Sigmoid colon (tissue), 7 donors: ENCODE results near the gene NRL. TPM values are rescaled to one million over a fixed set of nuclear protein-coding genes. Genes with fewer than 3 reads are reported as not detected.

Experiments used
- DNase-seq: peaks from one replicate; pipeline ENCODE4 v3.0.0-alpha.2; 2019
- H3K27ac ChIP-seq, 4 donors: fragments of 200-600 bp; sonication (generic); one replicate each; pipeline ENCODE4 v1.5.1; 2016 to 2019; ENCODE audit warnings: mild to moderate bottlenecking in 1 of 4
- H3K27me3 ChIP-seq, 3 donors: fragments of 200-600 bp; sonication (generic); one replicate each; pipeline ENCODE4 v1.5.1; 2019; ENCODE audit warnings: mild to moderate bottlenecking in 1 of 3
- H3K36me3 ChIP-seq, 4 donors: fragments of 200-600 bp; sonication (generic); one replicate each; pipeline ENCODE4 v1.5.1; 2016 to 2019
- H3K4me1 ChIP-seq, 4 donors: fragments of 200-600 bp; sonication (generic); one replicate each; pipeline ENCODE4 v1.5.1; 2017 to 2019
- H3K4me3 ChIP-seq, 4 donors: fragments of 200-600 bp; sonication (generic); one replicate each; pipeline ENCODE4 v1.5.1; 2017 to 2019; ENCODE audit warnings: mild to moderate bottlenecking in 2 of 4, moderate library complexity in 1 of 4
- H3K9me3 ChIP-seq, 4 donors: fragments of 200-600 bp in 3 of 4; sonication (generic) in 3 of 4; one replicate each; pipeline versions ENCODE4 v1.5.1 to v1.6.1; 2013 to 2019
- CTCF ChIP-seq, 4 experiments: fragments of 450-650 bp in 3 of 4; fragments of 200-600 bp in 1 of 4; IDR thresholded peaks; one replicate each; pipeline ENCODE4 v1.5.1; 2016 to 2019; ENCODE audit warnings: antibody characterized with exemption in 4 of 4, mild to moderate bottlenecking in 3 of 4, moderate library complexity in 2 of 4
- EP300 ChIP-seq, 4 donors: sonication (generic); formaldehyde crosslinking; IDR thresholded peaks; one replicate each; pipeline ENCODE4 v1.6.1; 2017; ENCODE audit warnings: antibody characterized with exemption in 4 of 4
- POLR2A ChIP-seq, 2 donors: fragments of 450-650 bp; IDR thresholded peaks; one replicate each; pipeline ENCODE4 v1.6.1; 2016; ENCODE audit warnings: antibody characterized with exemption in 2 of 2, mild to moderate bottlenecking in 2 of 2, moderate library complexity in 2 of 2
- POLR2AphosphoS5 ChIP-seq, 4 donors: sonication (generic); formaldehyde crosslinking; IDR thresholded peaks; one replicate each; pipeline ENCODE4 v1.6.1; 2017; ENCODE audit warnings: antibody characterized with exemption in 4 of 4
- WGBS, 2 donors: extraction: QIAGEN DNeasy Blood & Tissue Kit; methylation state at CpG; one replicate each; pipeline ENCODE4 v1.1.7; 2013; 5-methylcytosine and 5-hydroxymethylcytosine counted together
- intact Hi-C: fragments of 100-400 bp; cut with DNase I; formaldehyde crosslinking; loops from one replicate; pipeline ENCODE4 v1.15.1; 2023
- polyA plus RNA-seq, 3 donors: library from polyadenylated mRNA; stranded (reverse); fragments of 200-250 nt; gene quantifications; one replicate each; pipeline ENCODE4 v1.2.3, GENCODE V29; 2013
- total RNA-seq, 4 donors: library from RNA; depleted of rRNA; stranded (reverse); fragments of >200 nt; gene quantifications; one replicate each; pipeline ENCODE4 v1.1.0, GENCODE V29; 2016
- donor health status: healthy with polysubstance abuse.
- donor health status: Bipolar disorder and iron deficiency.
- donor health status: healthy.

Gene NRL
- total and polyA plus RNA-seq, 7 donors = 0.71 to 2.9 (median 1.8) TPM

GRCh38 chr14:24155100-24155499 lies 40.4 kb upstream of the NRL start:
- Histone ChIP-seq H3K36me3 (peaks cover 52 to 87% (median 68%) of the 10 kb centered on the region in 4 donors), H3K9me3 (no peaks in the 10 kb centered on the region), H3K27me3 (no peaks in the 10 kb centered on the region), H3K4me3 (no peak overlapping the region), H3K4me1 (no peaks in the 10 kb centered on the region), H3K27ac (no peak overlapping the region)
- intact Hi-C loops = no loop called here
- DNase-seq = no peak
- no peak for TF ChIP-seq POLR2A (IDR thresholded peaks at IDR 0.05)
- no peak for TF ChIP-seq POLR2AphosphoS5 (IDR thresholded peaks at IDR 0.05)
- no peak for TF ChIP-seq EP300 (IDR thresholded peaks at IDR 0.05)
- TF ChIP-seq CTCF (IDR thresholded peaks at IDR 0.05) = no peak
- 96 to 98% methylated on average over 10 of the region's 10 CpGs for WGBS, 2 donors

- peaks cover 38 to 76% (median 62%) of the 10 kb centered on the region in 4 donors for H3K36me3 ChIP-seq
- intact Hi-C loops = no loop called here
- H3K9me3 ChIP-seq = no peaks in the 10 kb centered on the region
- peaks cover 0 to 24% (median 19%) of the 10 kb centered on the region in 4 donors for H3K4me1 ChIP-seq
- no peak for TF ChIP-seq POLR2AphosphoS5 (IDR thresholded peaks at IDR 0.05)
- TF ChIP-seq POLR2A (IDR thresholded peaks at IDR 0.05) = no peak
- no peak for TF ChIP-seq EP300 (IDR thresholded peaks at IDR 0.05)
- no peak for TF ChIP-seq CTCF (IDR thresholded peaks at IDR 0.05)
- H3K27me3 ChIP-seq = no peaks in the 10 kb centered on the region
- WGBS, 2 donors = 94 to 98% methylated on average over 16 of the region's 16 CpGs
- no peak overlapping the region for H3K4me3 ChIP-seq
- H3K27ac ChIP-seq = no peak overlapping the region
- no peak for DNase-seq
Observed at GRCh38 chr14:24151404-24152080, 36.8 kb upstream of the NRL start.

- DNase-seq = no peak
- Histone ChIP-seq H3K9me3 (no peaks in the 10 kb centered on the region), H3K27ac (no peak overlapping the region), H3K36me3 (peaks cover 32 to 70% (median 56%) of the 10 kb centered on the region in 4 donors), H3K4me3 (no peak overlapping the region), H3K27me3 (no peaks in the 10 kb centered on the region), H3K4me1 (peaks cover 0 to 26% (median 21%) of the 10 kb centered on the region in 4 donors)
- WGBS, 2 donors = 92% methylated on average over 9 of the region's 9 CpGs
- TF ChIP-seq POLR2A (IDR thresholded peaks at IDR 0.05) (no peak), EP300 (IDR thresholded peaks at IDR 0.05) (no peak), CTCF (IDR thresholded peaks at IDR 0.05) (no peak), POLR2AphosphoS5 (IDR thresholded peaks at IDR 0.05) (no peak)
- intact Hi-C loops = no loop called here
Observed at GRCh38 chr14:24150993-24151392, 36.2 kb upstream of the NRL start.

GRCh38 chr14:24150567-24150966 lies 35.8 kb upstream of the NRL start:
- Histone ChIP-seq H3K4me3 (no peak overlapping the region), H3K4me1 (peaks cover 0 to 30% (median 25%) of the 10 kb centered on the region in 4 donors), H3K36me3 (peaks cover 28 to 66% (median 52%) of the 10 kb centered on the region in 4 donors), H3K27ac (no peak overlapping the region), H3K9me3 (no peaks in the 10 kb centered on the region), H3K27me3 (no peaks in the 10 kb centered on the region)
- 94 to 97% methylated on average over 9 of the region's 9 CpGs for WGBS, 2 donors
- DNase-seq = no peak
- TF ChIP-seq CTCF (IDR thresholded peaks at IDR 0.05) (no peak), POLR2A (IDR thresholded peaks at IDR 0.05) (no peak), POLR2AphosphoS5 (IDR thresholded peaks at IDR 0.05) (no peak), EP300 (IDR thresholded peaks at IDR 0.05) (no peak)
- intact Hi-C loops = no loop called here
